ENCODE data around the gene UTP25. TPM values are rescaled to one million over a fixed set of nuclear protein-coding genes. Genes with fewer than 3 reads are reported as not detected.

UTP25 gene
- total and polyA plus RNA-seq, 2 donors (not counting 3 experiments of a cell fraction or from before 2014, with no cell fraction given): 6.6 to 11.7 TPM

GRCh38 chr1:209825591-209826434 is 2.0 kb upstream of the UTP25 start:
- no peak overlapping the region for H3K9ac ChIP-seq (replicated peaks; ENCODE audit: extremely low read depth, insufficient read depth, low read length)

More at GRCh38 chr1:209825591-209826434, 2.0 kb upstream of the UTP25 start:
- DNase-seq (ENCODE audit: low read depth, low spot score): no peak
- Histone ChIP-seq H3K9me1 (replicated peaks; ENCODE audit: control insufficient read depth, extremely low read depth, insufficient read depth, low read length) (no peaks in the 10 kb centered on the region), H3K79me2 (ENCODE audit: control insufficient read depth, insufficient read depth, low read length) (peaks cover 14% of the 10 kb centered on the region), H3K4me1 (ENCODE audit: control insufficient read depth, extremely low read depth, insufficient read depth, low read length) (peaks cover 51% of the 10 kb centered on the region), H3K36me3 (ENCODE audit: control insufficient read depth in 2 of 2, extremely low read depth in 1 of 2, insufficient read depth in 2 of 2, low read length in 2 of 2) (no peaks in the 10 kb centered on the region), H2AFZ (ENCODE audit: low read depth, low read length) (no peak overlapping the region), H3K27ac (ENCODE audit: insufficient read depth, low read depth, low read length) (peak overlapping the region; percentile 19), H3K9me3 (replicated peaks; ENCODE audit: control insufficient read depth, insufficient read depth, low read length) (no peaks in the 10 kb centered on the region), H3K4me2 (ENCODE audit: insufficient read depth, low read length) (no peak overlapping the region), H3K4me3 (replicated peaks in 1 of 3; ENCODE audit: insufficient read depth in 1 of 3, low read depth in 1 of 3, low read length in 3 of 3) (no peak overlapping the region), H4K20me1 (replicated peaks; ENCODE audit: control insufficient read depth, extremely low read depth, insufficient read depth, low read length) (no peaks in the 10 kb centered on the region), H3K27me3 (ENCODE audit: control insufficient read depth in 2 of 2, insufficient read depth in 2 of 2, low read length in 2 of 2) (no peaks in the 10 kb centered on the region)
- no peak for FAIRE-seq
- TF ChIP-seq EZH2 (IDR thresholded peaks at IDR 0.05; ENCODE audit: borderline replicate concordance, low read depth, low read length, severe bottlenecking) (no peak), CTCF (IDR thresholded peaks at IDR 0.05; ENCODE audit: extremely low read depth in 1 of 2, insufficient read depth in 1 of 2, low read depth in 1 of 2, low read length in 2 of 2) (no peak), MYC (IDR thresholded peaks at IDR 0.05; ENCODE audit: low read depth, low read length) (no peak), FOS (IDR thresholded peaks at IDR 0.05; ENCODE audit: borderline replicate concordance, insufficient read depth, low read length) (no peak), JUN (IDR thresholded peaks at IDR 0.05; ENCODE audit: borderline replicate concordance, insufficient read depth, insufficient read length, low read depth) (no peak), GATA2 (IDR thresholded peaks at IDR 0.05; ENCODE audit: insufficient read depth, insufficient read length, low read depth, low read length) (no peak), POLR2A (IDR thresholded peaks at IDR 0.05; ENCODE audit: low read depth, low read length) (no peak), POLR2AphosphoS5 (IDR thresholded peaks at IDR 0.05; ENCODE audit: insufficient read depth, low read depth, low read length) (no peak), MAX (IDR thresholded peaks at IDR 0.05; ENCODE audit: insufficient read depth, insufficient read length) (no peak)
- intact Hi-C loops (cut with micrococcal nuclease): no loop called here
- ChIA-PET POLR2A (interaction anchor here (0.6 kb wide), 1 partner anchor 44 kb away, joined by 3 read pairs; no protein-coding TSS in a partner anchor), CTCF (interaction anchor here (0.9 to 1.1 kb wide), 2 partner anchors 14 to 24 kb away, joined by 4 read pairs; no protein-coding TSS in a partner anchor)
- BruUV-seq (replicated peaks): no TSS peak
- dilution Hi-C loops (cut with MboI; ENCODE audit: extremely low pct_ligation_motif_present, low sequenced_read_pairs): loop anchor here (25.0 kb wide), 1 partner anchor 536 kb away; no protein-coding TSS in a partner anchor

Measured in endothelial cell of umbilical vein (primary cell).